Hepatocyte (in vitro differentiated cells): Measurements from ENCODE around the gene VPS8.

Experiments used
- CTCF ChIP-seq: fragments of 200-600 bp; sonication (generic); IDR thresholded peaks from 2 replicates; pipeline ENCODE4 v1.5.1; 2016; ENCODE audit warnings: antibody characterized with exemption, mild to moderate bottlenecking; ENCODE audit not compliant: poor library complexity
- EZH2 ChIP-seq: fragments of 200-600 bp; sonication (generic); IDR thresholded peaks from 2 replicates; pipeline ENCODE4 v1.6.1; 2016; ENCODE audit warnings: antibody characterized with exemption, mild to moderate bottlenecking, borderline replicate concordance
- EZH2phosphoT487 ChIP-seq: fragments of 200-600 bp; sonication (generic); IDR thresholded peaks from one replicate; pipeline ENCODE4 v1.6.1; 2018; ENCODE audit warnings: antibody characterized with exemption, mild to moderate bottlenecking, low read depth, moderate library complexity; ENCODE audit not compliant: unreplicated experiment, severe bottlenecking

- no peak for TF ChIP-seq CTCF
- no peak for TF ChIP-seq EZH2
- TF ChIP-seq EZH2phosphoT487, result no peak
Measured at GRCh38 chr3:184910664-184911063, 98.7 kb downstream of the VPS8 start.
